PC-3 (cell line): Measurements from ENCODE around the gene UNCX. TPM values are rescaled to one million over a fixed set of nuclear protein-coding genes. Genes with fewer than 3 reads are reported as not detected.
"Not testable (repeated sequence)": the region's sequence is repeated elsewhere in the genome, so short reads cannot be mapped to it uniquely, and the experiment has no call there.

Experiments
- ATAC-seq: fragments of 200-7000 bp; cut with Tn5 transposase; 2 replicates; pipeline ENCODE4 v1.9.1; 2020; ENCODE audit warnings: mild to moderate bottlenecking, moderate library complexity
- BruUV-seq: library from RNA; stranded (reverse); fragments of 400-500 nt; replicated peaks from 2 replicates; lab custom pipeline; 2021; lab: Mats Ljungman, UMichigan
- CTCF ChIA-PET: fragments of 300-600 bp; sonication (Branson Sonifier 250); formaldehyde crosslinking; loops from one replicate; lab custom pipeline; 2022; ENCODE audit warnings: antibody characterized with exemption; lab: Charles Lee
- POLR2A ChIA-PET: fragments of 300-600 bp; sonication (Branson Sonifier 250); formaldehyde crosslinking; loops from one replicate; lab custom pipeline; 2022; ENCODE audit warnings: antibody characterized with exemption; ENCODE audit not compliant: unreplicated experiment; lab: Charles Lee
- DNase-seq: peaks from one replicate; pipeline ENCODE4 v3.0.0-alpha.2; 2015
- H2AFZ ChIP-seq: fragments of 300-600 bp; sonication (generic); 2 replicates; pipeline ENCODE4 v1.6.0; 2016; ENCODE audit warnings: antibody characterized with exemption, low read length
- H3F3A ChIP-seq: fragments of 300-600 bp; sonication (generic); one replicate; pipeline ENCODE4 v1.6.0; 2017; ENCODE audit warnings: antibody characterized with exemption, low read length, control low read depth, mild to moderate bottlenecking; ENCODE audit not compliant: unreplicated experiment
- H3K27ac ChIP-seq: fragments of 300-600 bp; sonication (generic); 2 replicates; pipeline ENCODE4 v1.5.1; 2016; ENCODE audit warnings: mild to moderate bottlenecking, low read length
- H3K27me3 ChIP-seq: fragments of 300-600 bp; sonication (generic); 2 replicates; pipeline ENCODE4 v1.6.1; 2016; ENCODE audit warnings: low read length, mixed read lengths
- H3K36me3 ChIP-seq: fragments of 300-600 bp; sonication (generic); 2 replicates; pipeline ENCODE4 v1.6.1; 2016; ENCODE audit warnings: low read depth, mixed run types, low read length, mixed read lengths
- H3K4me1 ChIP-seq: fragments of 300-600 bp; sonication (generic); 2 replicates; pipeline ENCODE4 v1.5.1; 2016; ENCODE audit warnings: low read length; ENCODE audit not compliant: insufficient read depth
- H3K4me2 ChIP-seq: fragments of 300-600 bp; sonication (generic); 2 replicates; pipeline ENCODE4 v1.6.0; 2016; ENCODE audit warnings: low read length
- H3K4me3 ChIP-seq: fragments of 300-600 bp; sonication (generic); 2 replicates; pipeline ENCODE4 v1.5.1; 2016; ENCODE audit warnings: mild to moderate bottlenecking, low read length, mixed read lengths
- H3K79me2 ChIP-seq: fragments of 300-600 bp; sonication (generic); 2 replicates; pipeline ENCODE4 v1.6.1; 2017; ENCODE audit warnings: low read length, mixed read lengths
- H3K9ac ChIP-seq: fragments of 300-600 bp; sonication (generic); 2 replicates; pipeline ENCODE4 v1.6.0; 2016; ENCODE audit warnings: mild to moderate bottlenecking, low read length
- H3K9me2 ChIP-seq: fragments of 300-600 bp; sonication (generic); replicated peaks from 2 replicates; pipeline ENCODE4 v1.6.1; 2016; ENCODE audit warnings: mixed run types, low read length, mixed read lengths
- H3K9me3 ChIP-seq: fragments of 300-600 bp; sonication (generic); 2 replicates; pipeline ENCODE4 v1.6.1; 2016; ENCODE audit warnings: low read length, mixed read lengths
- H4K20me1 ChIP-seq: fragments of 300-600 bp; sonication (generic); 2 replicates; pipeline ENCODE4 v1.6.1; 2016; ENCODE audit warnings: low read length, mixed read lengths
- CTCF ChIP-seq: fragments of 300-600 bp; sonication (generic); conservative IDR thresholded peaks from 2 replicates; pipeline ENCODE4 v1.5.1; 2017; ENCODE audit warnings: antibody characterized with exemption, low read depth, mild to moderate bottlenecking, low read length
- EZH2 ChIP-seq: fragments of 300-600 bp; sonication (generic); IDR thresholded peaks from one replicate; pipeline ENCODE4 v1.6.1; 2017; ENCODE audit warnings: antibody characterized with exemption, mild to moderate bottlenecking, low read length; ENCODE audit not compliant: unreplicated experiment
- EZH2phosphoT487 ChIP-seq: fragments of 300-600 bp; sonication (generic); IDR thresholded peaks from 2 replicates; pipeline ENCODE4 v1.6.1; 2018; ENCODE audit warnings: mild to moderate bottlenecking, antibody characterized with exemption, low read length, borderline replicate concordance
- intact Hi-C: fragments of 100-400 bp; cut with micrococcal nuclease; formaldehyde crosslinking; loops from 2 replicates; pipeline ENCODE4 v1.9.0; 2023
- total RNA-seq: library from RNA; depleted of rRNA; stranded (reverse); fragments of >200 nt; gene quantifications from 2 replicates; pipeline ENCODE4 v1.2.3, GENCODE V29; 2014

UNCX gene
- total RNA-seq, 1 experiment from 2014 or later = not detected

GRCh38 chr7:1192171-1192676 is 40.4 kb upstream of the UNCX start:
- H3K9me3 ChIP-seq = no peaks in the 10 kb centered on the region
- H3K79me2 ChIP-seq = no peaks in the 10 kb centered on the region
- H4K20me1 ChIP-seq = no peaks in the 10 kb centered on the region
- no peak overlapping the region for H2AFZ ChIP-seq
- peaks cover 1% of the 10 kb centered on the region; the same call in 1 of the 2 replicates for H3K27me3 ChIP-seq
- TF ChIP-seq EZH2 (no peak), EZH2phosphoT487 (no peak), CTCF (peak; percentile 47)
- H3K9me2 ChIP-seq = no peaks in the 10 kb centered on the region
- H3K9ac ChIP-seq = no peak overlapping the region
- ChIA-PET CTCF (interaction anchor here (0.5 to 1.2 kb wide), 4 partner anchors 15 to 356 kb away, joined by 3 to 10 read pairs (median 5); no protein-coding TSS in a partner anchor), POLR2A (interaction anchor here (0.6 kb wide), 1 partner anchor 285 kb away, joined by 7 read pairs; no protein-coding TSS in a partner anchor)
- H3K36me3 ChIP-seq = no peaks in the 10 kb centered on the region
- ATAC-seq (peak; percentile 48), DNase-seq (peak; percentile 76)
- peaks cover 7% of the 10 kb centered on the region; the same call in 1 of the 2 replicates for H3K4me1 ChIP-seq
- no peaks in the 10 kb centered on the region for H3F3A ChIP-seq
- no peak overlapping the region for H3K27ac ChIP-seq
- intact Hi-C loops = no loop called here
- no TSS peak for BruUV-seq
- H3K4me2 ChIP-seq = no peak overlapping the region
- no peak overlapping the region for H3K4me3 ChIP-seq

GRCh38 chr7:1193593-1194424 is 38.9 kb upstream of the UNCX start:
- BruUV-seq = no TSS peak
- intact Hi-C loops = loop anchor here (1.0 to 2.0 kb wide), 2 partner anchors 219 to 238 kb away; no protein-coding TSS in a partner anchor
- Histone ChIP-seq H3K27me3 (no peaks in the 10 kb centered on the region), H3K4me3 (peak overlapping the region; percentile 28; the same call in 1 of the 2 replicates), H3K9me2 (no peaks in the 10 kb centered on the region), H3K36me3 (no peaks in the 10 kb centered on the region), H3K4me2 (peak overlapping the region; percentile 60), H2AFZ (peak overlapping the region; percentile 69), H3K27ac (no peak overlapping the region), H4K20me1 (no peaks in the 10 kb centered on the region), H3K9me3 (no peaks in the 10 kb centered on the region), H3F3A (no peaks in the 10 kb centered on the region), H3K9ac (no peak overlapping the region), H3K79me2 (no peaks in the 10 kb centered on the region), H3K4me1 (peaks cover 10% of the 10 kb centered on the region; the same call in 1 of the 2 replicates)
- TF ChIP-seq CTCF (peak; percentile 83), EZH2 (no peak), EZH2phosphoT487 (no peak)
- ChIA-PET POLR2A (no interaction called here), CTCF (interaction anchor here (0.5 to 0.6 kb wide), 2 partner anchors 17 to 226 kb away, joined by 5 to 6 read pairs; no protein-coding TSS in a partner anchor)
- peak; percentile 90 for ATAC-seq
- peak; percentile 77 for DNase-seq

GRCh38 chr7:1196441-1196840 is 36.2 kb upstream of the UNCX start:
- H3K27ac ChIP-seq, CTCF ChIA-PET, BruUV-seq, H3K9ac ChIP-seq, H3K9me3 ChIP-seq, H3K36me3 ChIP-seq, intact Hi-C loops, H3K79me2 ChIP-seq, POLR2A ChIA-PET, H3K4me2 ChIP-seq, H3K27me3 ChIP-seq, ATAC-seq, H3F3A ChIP-seq, DNase-seq, H3K4me3 ChIP-seq, H4K20me1 ChIP-seq, H2AFZ ChIP-seq, H3K9me2 ChIP-seq: not testable (repeated sequence)
- peaks cover 10% of the 10 kb centered on the region; the same call in 1 of the 2 replicates for H3K4me1 ChIP-seq
